BJ (cell line): ENCODE results near the gene TEX14. TPM values are rescaled to one million over a fixed set of nuclear protein-coding genes. Genes with fewer than 3 reads are reported as not detected.
A peak's percentile ranks its signal among the peaks of the same experiment; 100 is the strongest.
"Not testable (repeated sequence)": the region's sequence is repeated elsewhere in the genome, so short reads cannot be mapped to it uniquely, and the experiment has no call there.

Experiments used
- CTCF ChIA-PET: fragments of 350-600 bp; formaldehyde crosslinking; extraction: SDS; loops from one replicate; lab custom pipeline; 2021; ENCODE audit warnings: antibody characterized with exemption, inconsistent platforms; lab: Yijun Ruan, JAX
- POLR2A ChIA-PET: fragments of 300-600 bp; sonication (Branson Sonifier 250); formaldehyde crosslinking; extraction: SDS; loops from one replicate; lab custom pipeline; 2021; ENCODE audit warnings: antibody characterized with exemption; lab: Charles Lee
- DNase-seq: peaks from one replicate; pipeline ENCODE4 v3.0.0-alpha.2; 2011; ENCODE audit warnings: low read depth
- H3K27me3 ChIP-seq: 2 replicates; pipeline ENCODE4 v1.6.0; 2011; ENCODE audit warnings: low read length; ENCODE audit not compliant: control insufficient read depth, insufficient read depth
- H3K36me3 ChIP-seq: 2 replicates; pipeline ENCODE4 v1.5.1; 2011; ENCODE audit warnings: low read length; ENCODE audit not compliant: control insufficient read depth, insufficient read depth
- H3K4me3 ChIP-seq: 2 replicates; pipeline ENCODE4 v1.5.1; 2011; ENCODE audit warnings: low read depth, mild to moderate bottlenecking, control low read depth, low read length
- polyA plus RNA-seq: library from polyadenylated mRNA; depleted of rRNA; stranded (reverse); fragments of >200 nt; gene quantifications from 2 replicates; pipeline ENCODE4 v1.2.3, GENCODE V29; 2011
- TF ChIP-seq, protein P1 (sequence below): IDR thresholded peaks from 2 replicates; pipeline ENCODE4 v1.5.1; 2011; ENCODE audit warnings: low read depth, mild to moderate bottlenecking, control low read depth, inconsistent platforms, low read length, moderate library complexity; ENCODE audit not compliant: insufficient read depth

TEX14 gene
- polyA plus RNA-seq, 1 experiment, result 0.02 TPM

- Histone ChIP-seq H3K4me3 (no peak overlapping the region), H3K36me3 (no peaks in the 10 kb centered on the region), H3K27me3 (no peaks in the 10 kb centered on the region; the same call in 1 of the 2 replicates)
- TF ChIP-seq, protein P1, sequence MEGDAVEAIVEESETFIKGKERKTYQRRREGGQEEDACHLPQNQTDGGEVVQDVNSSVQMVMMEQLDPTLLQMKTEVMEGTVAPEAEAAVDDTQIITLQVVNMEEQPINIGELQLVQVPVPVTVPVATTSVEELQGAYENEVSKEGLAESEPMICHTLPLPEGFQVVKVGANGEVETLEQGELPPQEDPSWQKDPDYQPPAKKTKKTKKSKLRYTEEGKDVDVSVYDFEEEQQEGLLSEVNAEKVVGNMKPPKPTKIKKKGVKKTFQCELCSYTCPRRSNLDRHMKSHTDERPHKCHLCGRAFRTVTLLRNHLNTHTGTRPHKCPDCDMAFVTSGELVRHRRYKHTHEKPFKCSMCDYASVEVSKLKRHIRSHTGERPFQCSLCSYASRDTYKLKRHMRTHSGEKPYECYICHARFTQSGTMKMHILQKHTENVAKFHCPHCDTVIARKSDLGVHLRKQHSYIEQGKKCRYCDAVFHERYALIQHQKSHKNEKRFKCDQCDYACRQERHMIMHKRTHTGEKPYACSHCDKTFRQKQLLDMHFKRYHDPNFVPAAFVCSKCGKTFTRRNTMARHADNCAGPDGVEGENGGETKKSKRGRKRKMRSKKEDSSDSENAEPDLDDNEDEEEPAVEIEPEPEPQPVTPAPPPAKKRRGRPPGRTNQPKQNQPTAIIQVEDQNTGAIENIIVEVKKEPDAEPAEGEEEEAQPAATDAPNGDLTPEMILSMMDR, result no peak
- CTCF ChIA-PET, result interaction anchor here (1.5 kb wide), 1 partner anchor 422 kb away, joined by 4 read pairs; no protein-coding TSS in a partner anchor
- POLR2A ChIA-PET, result no interaction called here
- DNase-seq, result no peak
These were observed 108.4 kb downstream of the TEX14 start for GRCh38 chr17:58583486-58583885.

DNA sequence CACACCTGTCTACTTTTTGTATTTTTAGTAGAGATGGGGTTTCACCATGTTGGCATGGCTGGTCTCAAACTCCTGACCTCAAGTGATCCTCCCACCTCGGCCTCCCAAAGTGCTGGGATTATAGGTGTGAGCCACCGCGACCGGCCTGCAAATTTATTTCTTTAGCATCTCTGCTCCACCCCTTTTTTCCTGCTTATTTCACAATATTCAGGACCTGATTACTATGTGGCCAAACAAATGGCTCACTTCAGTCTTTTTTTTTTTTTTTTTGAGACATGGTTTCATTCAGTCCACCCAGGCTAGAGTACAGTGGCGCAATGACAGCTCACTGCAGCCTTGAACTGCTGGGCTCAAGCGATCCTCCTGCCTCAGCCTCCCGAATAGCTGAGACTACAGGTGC lies 109.1 kb downstream of the TEX14 start:
- DNase-seq, POLR2A ChIA-PET, H3K27me3 ChIP-seq, H3K36me3 ChIP-seq, H3K4me3 ChIP-seq: not testable (repeated sequence)
- CTCF ChIA-PET, result interaction anchor here (1.5 kb wide), 1 partner anchor 423 kb away, joined by 4 read pairs; no protein-coding TSS in a partner anchor

- CTCF ChIA-PET, result interaction anchor here (2.7 to 3.8 kb wide), 2 partner anchors 7 to 424 kb away, joined by 14 to 36 read pairs; no protein-coding TSS in a partner anchor
- POLR2A ChIA-PET, result no interaction called here
- TF ChIP-seq, protein P1, result no peak
- Histone ChIP-seq H3K36me3 (no peaks in the 10 kb centered on the region), H3K4me3 (no peak overlapping the region), H3K27me3 (no peaks in the 10 kb centered on the region; the same call in 1 of the 2 replicates)
- no peak for DNase-seq
These were observed 111.2 kb downstream of the TEX14 start for GRCh38 chr17:58580671-58581070.

DNA sequence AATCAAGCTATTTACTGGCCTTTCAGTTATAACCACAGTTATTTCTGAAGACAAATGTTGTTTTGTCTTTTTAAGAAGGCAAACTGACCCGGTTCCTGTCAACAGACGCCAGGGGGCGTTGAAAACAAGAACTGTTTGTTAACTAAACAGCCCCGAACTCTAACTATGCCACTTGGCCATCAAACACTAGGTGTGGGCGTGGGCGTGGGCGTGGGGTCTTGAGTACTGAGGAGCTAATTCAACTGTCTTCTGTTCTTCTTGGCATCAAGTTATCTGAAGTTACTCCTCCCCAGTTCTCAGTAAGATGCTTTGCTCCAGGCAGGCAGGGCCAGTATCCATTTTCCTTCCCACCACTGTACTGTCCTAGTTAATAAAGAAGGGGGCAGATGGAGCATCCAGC lies 114.1 kb downstream of the TEX14 start:
- POLR2A ChIA-PET, result no interaction called here
- H3K36me3 ChIP-seq, result no peaks in the 10 kb centered on the region
- H3K27me3 ChIP-seq, result no peaks in the 10 kb centered on the region; the same call in 1 of the 2 replicates
- no peak for DNase-seq
- TF ChIP-seq, protein P1, result peak; percentile 79
- no peak overlapping the region for H3K4me3 ChIP-seq
- CTCF ChIA-PET, result interaction anchor here (0.6 to 3.8 kb wide), 16 partner anchors 10 to 427 kb away, joined by 3 to 36 read pairs (median 4); partner anchors contain the start of gene RAD51C

- POLR2A ChIA-PET, result no interaction called here
- CTCF ChIA-PET, result interaction anchor here (0.7 to 3.8 kb wide), 11 partner anchors 10 to 220 kb away, joined by 3 to 36 read pairs (median 4); no protein-coding TSS in a partner anchor
- Histone ChIP-seq H3K4me3 (no peak overlapping the region), H3K36me3 (no peaks in the 10 kb centered on the region), H3K27me3 (no peaks in the 10 kb centered on the region; the same call in 1 of the 2 replicates)
- no peak for DNase-seq
- TF ChIP-seq, protein P1, result no peak
These were observed 115.0 kb downstream of the TEX14 start for GRCh38 chr17:58576679-58577367.
